ENCODE data around the gene SLC6A5. TPM values are rescaled to one million over a fixed set of nuclear protein-coding genes. Genes with fewer than 3 reads are reported as not detected.

The SLC6A5 gene
- total and polyA plus RNA-seq, 2 donors (not counting 3 experiments of a cell fraction or from before 2014, with no cell fraction given): not detected

DNA sequence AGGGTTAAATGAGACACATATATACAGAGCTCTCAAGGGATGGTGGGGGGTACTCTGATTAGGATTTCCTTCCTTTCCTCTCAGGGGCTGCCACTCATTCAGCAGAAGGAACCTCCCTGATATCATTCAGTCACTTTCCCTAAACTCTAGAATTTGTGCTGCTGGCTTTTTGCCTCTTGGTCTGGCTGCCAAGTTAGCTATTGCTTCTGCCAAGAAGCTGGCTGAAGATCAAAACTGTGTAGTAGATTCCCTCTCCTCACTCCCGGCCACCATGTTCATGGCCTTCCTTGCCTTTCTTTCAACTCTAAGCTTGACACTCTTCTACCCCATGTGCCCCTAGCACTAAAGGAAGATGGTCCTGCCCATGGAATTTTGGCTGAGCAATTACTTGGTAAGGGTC is 18.7 kb downstream of the SLC6A5 start:
- TF ChIP-seq JUN (IDR thresholded peaks at IDR 0.05; ENCODE audit: borderline replicate concordance, insufficient read depth, insufficient read length, low read depth): no peak
- no peak for TF ChIP-seq POLR2AphosphoS5 (IDR thresholded peaks at IDR 0.05; ENCODE audit: insufficient read depth, low read depth, low read length)
- TF ChIP-seq MYC (IDR thresholded peaks at IDR 0.05; ENCODE audit: low read depth, low read length): no peak
- no peak for TF ChIP-seq GATA2 (IDR thresholded peaks at IDR 0.05; ENCODE audit: insufficient read depth, insufficient read length, low read depth, low read length)
- Histone ChIP-seq H3K9ac (replicated peaks; ENCODE audit: extremely low read depth, insufficient read depth, low read length) (no peak overlapping the region), H3K4me2 (ENCODE audit: insufficient read depth, low read length) (no peak overlapping the region), H3K9me3 (replicated peaks; ENCODE audit: control insufficient read depth, insufficient read depth, low read length) (no peaks in the 10 kb centered on the region), H3K27ac (ENCODE audit: insufficient read depth, low read depth, low read length) (no peak overlapping the region), H3K9me1 (replicated peaks; ENCODE audit: control insufficient read depth, extremely low read depth, insufficient read depth, low read length) (no peaks in the 10 kb centered on the region), H2AFZ (ENCODE audit: low read depth, low read length) (no peak overlapping the region), H3K27me3 (ENCODE audit: control insufficient read depth in 2 of 2, insufficient read depth in 2 of 2, low read length in 2 of 2) (no peaks in the 10 kb centered on the region), H4K20me1 (replicated peaks; ENCODE audit: control insufficient read depth, extremely low read depth, insufficient read depth, low read length) (no peaks in the 10 kb centered on the region), H3K4me1 (ENCODE audit: control insufficient read depth, extremely low read depth, insufficient read depth, low read length) (no peaks in the 10 kb centered on the region), H3K36me3 (ENCODE audit: control insufficient read depth in 2 of 2, extremely low read depth in 1 of 2, insufficient read depth in 2 of 2, low read length in 2 of 2) (no peaks in the 10 kb centered on the region), H3K79me2 (ENCODE audit: control insufficient read depth, insufficient read depth, low read length) (no peaks in the 10 kb centered on the region), H3K4me3 (replicated peaks in 1 of 3; ENCODE audit: insufficient read depth in 1 of 3, low read depth in 1 of 3, low read length in 3 of 3) (no peak overlapping the region)
- dilution Hi-C loops (cut with MboI; ENCODE audit: extremely low pct_ligation_motif_present, low sequenced_read_pairs): no loop called here
- no TSS peak for BruUV-seq (replicated peaks)
- ChIA-PET POLR2A (no interaction called here), CTCF (interaction anchor here (1.4 to 1.6 kb wide), 2 partner anchors 9 to 264 kb away, joined by 3 to 6 read pairs; no protein-coding TSS in a partner anchor)
- FAIRE-seq (no peak), DNase-seq (ENCODE audit: low read depth, low spot score) (no peak)
- intact Hi-C loops (cut with micrococcal nuclease): no loop called here

DNA sequence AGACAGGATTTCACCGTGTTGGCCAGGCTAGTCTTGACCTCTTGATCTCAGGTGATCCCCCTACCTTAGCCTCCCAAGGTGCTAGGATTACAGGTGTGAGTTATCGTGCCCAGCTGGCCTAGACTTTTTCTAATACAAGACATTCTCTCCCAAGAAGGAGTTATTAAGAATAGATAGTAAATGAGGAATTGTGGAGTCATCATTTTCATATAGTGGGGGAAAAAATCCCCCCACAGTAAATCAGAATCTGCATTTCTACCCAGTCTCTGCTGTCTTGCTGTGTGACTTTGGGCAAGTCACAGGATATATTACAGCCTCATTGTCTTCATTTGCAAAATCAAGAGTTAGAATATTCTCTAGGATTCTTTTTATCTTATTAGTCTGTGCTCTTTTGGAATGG is 21.6 kb downstream of the SLC6A5 start:
- Histone ChIP-seq H3K79me2 (ENCODE audit: control insufficient read depth, insufficient read depth, low read length) (no peaks in the 10 kb centered on the region), H3K4me2 (ENCODE audit: insufficient read depth, low read length) (no peak overlapping the region), H2AFZ (ENCODE audit: low read depth, low read length) (no peak overlapping the region), H3K9me3 (replicated peaks; ENCODE audit: control insufficient read depth, insufficient read depth, low read length) (no peaks in the 10 kb centered on the region), H4K20me1 (replicated peaks; ENCODE audit: control insufficient read depth, extremely low read depth, insufficient read depth, low read length) (no peaks in the 10 kb centered on the region), H3K27ac (ENCODE audit: insufficient read depth, low read depth, low read length) (no peak overlapping the region), H3K27me3 (ENCODE audit: control insufficient read depth in 2 of 2, insufficient read depth in 2 of 2, low read length in 2 of 2) (no peaks in the 10 kb centered on the region), H3K4me1 (ENCODE audit: control insufficient read depth, extremely low read depth, insufficient read depth, low read length) (no peaks in the 10 kb centered on the region), H3K9ac (replicated peaks; ENCODE audit: extremely low read depth, insufficient read depth, low read length) (no peak overlapping the region), H3K36me3 (ENCODE audit: control insufficient read depth in 2 of 2, extremely low read depth in 1 of 2, insufficient read depth in 2 of 2, low read length in 2 of 2) (no peaks in the 10 kb centered on the region), H3K9me1 (replicated peaks; ENCODE audit: control insufficient read depth, extremely low read depth, insufficient read depth, low read length) (no peaks in the 10 kb centered on the region), H3K4me3 (replicated peaks in 1 of 3; ENCODE audit: insufficient read depth in 1 of 3, low read depth in 1 of 3, low read length in 3 of 3) (no peak overlapping the region)
- TF ChIP-seq FOS (IDR thresholded peaks at IDR 0.05; ENCODE audit: borderline replicate concordance, insufficient read depth, low read length) (no peak), EZH2 (IDR thresholded peaks at IDR 0.05; ENCODE audit: borderline replicate concordance, low read depth, low read length, severe bottlenecking) (no peak), GATA2 (IDR thresholded peaks at IDR 0.05; ENCODE audit: insufficient read depth, insufficient read length, low read depth, low read length) (no peak)
- TF ChIP-seq, protein P1, sequence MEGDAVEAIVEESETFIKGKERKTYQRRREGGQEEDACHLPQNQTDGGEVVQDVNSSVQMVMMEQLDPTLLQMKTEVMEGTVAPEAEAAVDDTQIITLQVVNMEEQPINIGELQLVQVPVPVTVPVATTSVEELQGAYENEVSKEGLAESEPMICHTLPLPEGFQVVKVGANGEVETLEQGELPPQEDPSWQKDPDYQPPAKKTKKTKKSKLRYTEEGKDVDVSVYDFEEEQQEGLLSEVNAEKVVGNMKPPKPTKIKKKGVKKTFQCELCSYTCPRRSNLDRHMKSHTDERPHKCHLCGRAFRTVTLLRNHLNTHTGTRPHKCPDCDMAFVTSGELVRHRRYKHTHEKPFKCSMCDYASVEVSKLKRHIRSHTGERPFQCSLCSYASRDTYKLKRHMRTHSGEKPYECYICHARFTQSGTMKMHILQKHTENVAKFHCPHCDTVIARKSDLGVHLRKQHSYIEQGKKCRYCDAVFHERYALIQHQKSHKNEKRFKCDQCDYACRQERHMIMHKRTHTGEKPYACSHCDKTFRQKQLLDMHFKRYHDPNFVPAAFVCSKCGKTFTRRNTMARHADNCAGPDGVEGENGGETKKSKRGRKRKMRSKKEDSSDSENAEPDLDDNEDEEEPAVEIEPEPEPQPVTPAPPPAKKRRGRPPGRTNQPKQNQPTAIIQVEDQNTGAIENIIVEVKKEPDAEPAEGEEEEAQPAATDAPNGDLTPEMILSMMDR (IDR thresholded peaks at IDR 0.05; ENCODE audit: extremely low read depth in 1 of 2, insufficient read depth in 1 of 2, low read depth in 1 of 2, low read length in 2 of 2): no peak
- BruUV-seq (replicated peaks): no TSS peak
- FAIRE-seq (no peak), DNase-seq (ENCODE audit: low read depth, low spot score) (no peak)
- intact Hi-C loops (cut with micrococcal nuclease) (no loop called here), dilution Hi-C loops (cut with MboI; ENCODE audit: extremely low pct_ligation_motif_present, low sequenced_read_pairs) (no loop called here)
- CTCF ChIA-PET: no interaction called here
- POLR2A ChIA-PET: no interaction called here

Measured in endothelial cell of umbilical vein (primary cell).